ENCODE data around the gene DTD1.

Gene DTD1

GRCh38 chr20:18728870-18729224, 141.0 kb downstream of the DTD1 start:
- no peaks in the 10 kb centered on the region for H3K79me2 ChIP-seq (ENCODE audit: insufficient read depth, low read length)
- peak overlapping the region; percentile 30 for H3K4me2 ChIP-seq (ENCODE audit: low read depth, low read length, poor library complexity, severe bottlenecking)
- H3K9ac ChIP-seq (ENCODE audit: low read length), result no peak overlapping the region
- H2AFZ ChIP-seq (ENCODE audit: low read depth, low read length, severe bottlenecking), result no peak overlapping the region
- no peak overlapping the region for H3K4me3 ChIP-seq (ENCODE audit: insufficient read depth, low read length, poor library complexity, severe bottlenecking)
- H3K27me3 ChIP-seq (ENCODE audit: low read length), result no peaks in the 10 kb centered on the region
- no peaks in the 10 kb centered on the region for H3K9me3 ChIP-seq (ENCODE audit: insufficient read depth, low read length)
- H4K20me1 ChIP-seq (ENCODE audit: low read depth, low read length), result no peaks in the 10 kb centered on the region; the same call in 1 of the 2 replicates
- H3K36me3 ChIP-seq (ENCODE audit: low read length), result no peaks in the 10 kb centered on the region
- TF ChIP-seq EZH2phosphoT487 (conservative IDR thresholded peaks at IDR 0.05; ENCODE audit: low read length) (no peak), CTCF (IDR thresholded peaks at IDR 0.05; ENCODE audit: insufficient read depth, low read length, poor library complexity, severe bottlenecking) (no peak)
- no peaks in the 10 kb centered on the region for H3F3A ChIP-seq (ENCODE audit: insufficient read depth)
- H3K27ac ChIP-seq (ENCODE audit: low read depth, low read length), result peak overlapping the region; percentile 17
- H3K9me2 ChIP-seq (replicated peaks; ENCODE audit: insufficient read depth, low read length), result no peaks in the 10 kb centered on the region

GRCh38 chr20:18729231-18729825, 141.5 kb downstream of the DTD1 start:
- H3K27me3 ChIP-seq (ENCODE audit: low read length), result no peaks in the 10 kb centered on the region
- no peaks in the 10 kb centered on the region for H3K9me3 ChIP-seq (ENCODE audit: insufficient read depth, low read length)
- no peaks in the 10 kb centered on the region for H3F3A ChIP-seq (ENCODE audit: insufficient read depth)
- H3K27ac ChIP-seq (ENCODE audit: low read depth, low read length), result peak overlapping the region; percentile 17; the same call in 1 of the 2 replicates
- no peak for TF ChIP-seq CTCF (IDR thresholded peaks at IDR 0.05; ENCODE audit: insufficient read depth, low read length, poor library complexity, severe bottlenecking)
- no peak for TF ChIP-seq EZH2phosphoT487 (conservative IDR thresholded peaks at IDR 0.05; ENCODE audit: low read length)
- no peaks in the 10 kb centered on the region for H3K9me2 ChIP-seq (replicated peaks; ENCODE audit: insufficient read depth, low read length)
- H3K36me3 ChIP-seq (ENCODE audit: low read length), result no peaks in the 10 kb centered on the region
- H4K20me1 ChIP-seq (ENCODE audit: low read depth, low read length), result no peaks in the 10 kb centered on the region; the same call in 1 of the 2 replicates
- peak overlapping the region; percentile 30 for H3K4me2 ChIP-seq (ENCODE audit: low read depth, low read length, poor library complexity, severe bottlenecking)
- no peak overlapping the region for H3K9ac ChIP-seq (ENCODE audit: low read length)
- no peaks in the 10 kb centered on the region for H3K79me2 ChIP-seq (ENCODE audit: insufficient read depth, low read length)
- H2AFZ ChIP-seq (ENCODE audit: low read depth, low read length, severe bottlenecking), result no peak overlapping the region
- H3K4me3 ChIP-seq (ENCODE audit: insufficient read depth, low read length, poor library complexity, severe bottlenecking), result no peak overlapping the region

GRCh38 chr20:18731940-18732339, 144.1 kb downstream of the DTD1 start:
- TF ChIP-seq EZH2phosphoT487 (conservative IDR thresholded peaks at IDR 0.05; ENCODE audit: low read length) (no peak), CTCF (IDR thresholded peaks at IDR 0.05; ENCODE audit: insufficient read depth, low read length, poor library complexity, severe bottlenecking) (no peak)
- Histone ChIP-seq H3K36me3 (ENCODE audit: low read length) (no peaks in the 10 kb centered on the region), H3K9me2 (replicated peaks; ENCODE audit: insufficient read depth, low read length) (no peaks in the 10 kb centered on the region), H4K20me1 (ENCODE audit: low read depth, low read length) (no peaks in the 10 kb centered on the region; the same call in 1 of the 2 replicates), H3K27me3 (ENCODE audit: low read length) (no peaks in the 10 kb centered on the region), H3F3A (ENCODE audit: insufficient read depth) (no peaks in the 10 kb centered on the region), H3K27ac (ENCODE audit: low read depth, low read length) (no peak overlapping the region), H3K9me3 (ENCODE audit: insufficient read depth, low read length) (no peaks in the 10 kb centered on the region), H3K4me2 (ENCODE audit: low read depth, low read length, poor library complexity, severe bottlenecking) (no peak overlapping the region), H3K4me3 (ENCODE audit: insufficient read depth, low read length, poor library complexity, severe bottlenecking) (no peak overlapping the region), H3K9ac (ENCODE audit: low read length) (no peak overlapping the region), H2AFZ (ENCODE audit: low read depth, low read length, severe bottlenecking) (no peak overlapping the region), H3K79me2 (ENCODE audit: insufficient read depth, low read length) (no peaks in the 10 kb centered on the region)

All from SU-DHL-6 (cell line).